Measurements from ENCODE around the gene GJB2.

The GJB2 gene

GRCh38 chr13:20219577-20219976 is 26.8 kb upstream of the GJB2 start:
- no peak overlapping the region for H3K27ac ChIP-seq
- H3K27me3 ChIP-seq (replicated peaks), result no peaks in the 10 kb centered on the region
- DNase-seq, result no peak
- no peak for TF ChIP-seq CTCF (IDR thresholded peaks at IDR 0.05; ENCODE audit: low read depth, low read length, missing control alignments)
- no peaks in the 10 kb centered on the region for H3K36me3 ChIP-seq (replicated peaks)
- no peak overlapping the region for H3K4me3 ChIP-seq (ENCODE audit: low read depth, low read length)
- in situ Hi-C loops (cut with HindIII; ENCODE audit: low pct_ligation_motif_present, low sequenced_read_pairs), result no loop called here

GRCh38 chr13:20217168-20217567 is 24.4 kb upstream of the GJB2 start:
- no peaks in the 10 kb centered on the region for H3K36me3 ChIP-seq (replicated peaks)
- no peak overlapping the region for H3K27ac ChIP-seq
- TF ChIP-seq CTCF (IDR thresholded peaks at IDR 0.05; ENCODE audit: low read depth, low read length, missing control alignments), result no peak
- DNase-seq, result no peak
- in situ Hi-C loops (cut with HindIII; ENCODE audit: low pct_ligation_motif_present, low sequenced_read_pairs), result no loop called here
- no peaks in the 10 kb centered on the region for H3K27me3 ChIP-seq (replicated peaks)
- no peak overlapping the region for H3K4me3 ChIP-seq (ENCODE audit: low read depth, low read length)

GRCh38 chr13:20209948-20210347 is 17.2 kb upstream of the GJB2 start:
- no peak overlapping the region for H3K4me3 ChIP-seq (ENCODE audit: low read depth, low read length)
- no peak for TF ChIP-seq CTCF (IDR thresholded peaks at IDR 0.05; ENCODE audit: low read depth, low read length, missing control alignments)
- H3K27ac ChIP-seq, result no peak overlapping the region
- in situ Hi-C loops (cut with HindIII; ENCODE audit: low pct_ligation_motif_present, low sequenced_read_pairs), result no loop called here
- DNase-seq, result no peak
- H3K27me3 ChIP-seq (replicated peaks), result peaks cover 2% of the 10 kb centered on the region
- no peaks in the 10 kb centered on the region for H3K36me3 ChIP-seq (replicated peaks)

- DNase-seq, result no peak
- H3K4me3 ChIP-seq (ENCODE audit: low read depth, low read length), result no peak overlapping the region
- no peak for TF ChIP-seq CTCF (IDR thresholded peaks at IDR 0.05; ENCODE audit: low read depth, low read length, missing control alignments)
- H3K27ac ChIP-seq, result no peak overlapping the region
- H3K36me3 ChIP-seq (replicated peaks), result no peaks in the 10 kb centered on the region
- peaks cover 4% of the 10 kb centered on the region for H3K27me3 ChIP-seq (replicated peaks)
- in situ Hi-C loops (cut with HindIII; ENCODE audit: low pct_ligation_motif_present, low sequenced_read_pairs), result no loop called here
Observed at GRCh38 chr13:20206698-20207235, 14.0 kb upstream of the GJB2 start.

- in situ Hi-C loops (cut with HindIII; ENCODE audit: low pct_ligation_motif_present, low sequenced_read_pairs), result no loop called here
- no peaks in the 10 kb centered on the region for H3K36me3 ChIP-seq (replicated peaks)
- DNase-seq, result no peak
- peaks cover 4% of the 10 kb centered on the region for H3K27me3 ChIP-seq (replicated peaks)
- H3K4me3 ChIP-seq (ENCODE audit: low read depth, low read length), result no peak overlapping the region
- no peak for TF ChIP-seq CTCF (IDR thresholded peaks at IDR 0.05; ENCODE audit: low read depth, low read length, missing control alignments)
- no peak overlapping the region for H3K27ac ChIP-seq
Observed at GRCh38 chr13:20206065-20206697, 13.4 kb upstream of the GJB2 start.

- TF ChIP-seq CTCF (IDR thresholded peaks at IDR 0.05; ENCODE audit: low read depth, low read length, missing control alignments), result no peak
- Histone ChIP-seq H3K36me3 (replicated peaks) (no peaks in the 10 kb centered on the region), H3K27me3 (replicated peaks) (peaks cover 32% of the 10 kb centered on the region), H3K4me3 (ENCODE audit: low read depth, low read length) (no peak overlapping the region), H3K27ac (no peak overlapping the region)
- in situ Hi-C loops (cut with HindIII; ENCODE audit: low pct_ligation_motif_present, low sequenced_read_pairs), result loop anchor here (25.0 kb wide), 1 partner anchor 214 kb away; no protein-coding TSS in a partner anchor
- DNase-seq, result no peak
Observed at GRCh38 chr13:20198781-20199180, 6.0 kb upstream of the GJB2 start.

Measured in brain microvascular endothelial cell (primary cell).